HepG2 (cell line): Measurements from ENCODE around the gene MTCH1.

Experiments used
- CTCF ChIP-seq: sonication (generic); formaldehyde crosslinking; IDR thresholded peaks from 2 replicates; pipeline ENCODE4 v1.5.0; 2020; ENCODE audit warnings: mild to moderate bottlenecking, missing genetic modification reagents, moderate library complexity
- EZH2 ChIP-seq: conservative IDR thresholded peaks from 2 replicates; pipeline ENCODE4 v1.6.1; 2012; ENCODE audit warnings: mild to moderate bottlenecking, low read depth, low read length, moderate library complexity
- MTA3 ChIP-seq: sonication (generic); formaldehyde crosslinking; IDR thresholded peaks from 2 replicates; pipeline ENCODE4 v1.4.0; 2020; ENCODE audit warnings: missing genetic modification reagents
- NR3C1 ChIP-seq: sonication (generic); formaldehyde crosslinking; IDR thresholded peaks from 2 replicates; pipeline ENCODE4 v1.4.0; 2020; ENCODE audit warnings: missing genetic modification reagents
- PAX8 ChIP-seq: sonication (generic); formaldehyde crosslinking; IDR thresholded peaks from 2 replicates; pipeline ENCODE4 v1.8.0; 2022; ENCODE audit warnings: mild to moderate bottlenecking, missing genetic modification reagents, borderline replicate concordance
- PRDM4 ChIP-seq: sonication (generic); formaldehyde crosslinking; IDR thresholded peaks from 2 replicates; pipeline ENCODE4 v1.9.0; 2021; ENCODE audit warnings: missing genetic modification reagents, borderline replicate concordance
- SIN3A ChIP-seq: IDR thresholded peaks from 2 replicates; pipeline ENCODE4 v1.6.1; 2011; ENCODE audit warnings: low read depth, mild to moderate bottlenecking, control low read depth, low read length, borderline replicate concordance
- ZBTB21 ChIP-seq: sonication (generic); formaldehyde crosslinking; IDR thresholded peaks from 2 replicates; pipeline ENCODE4 v1.4.0; 2020; ENCODE audit warnings: missing genetic modification reagents

GRCh38 chr6:36946526-36946925 is 39.5 kb downstream of the MTCH1 start:
- TF ChIP-seq MTA3 = no peak
- TF ChIP-seq PRDM4 (CRISPR knock-in tag) = no peak
- TF ChIP-seq PAX8 (CRISPR knock-in tag) = no peak
- TF ChIP-seq CTCF = no peak
- TF ChIP-seq NR3C1 (CRISPR knock-in tag) = no peak
- TF ChIP-seq EZH2 = no peak
- TF ChIP-seq ZBTB21 (CRISPR knock-in tag) = no peak
- no peak for TF ChIP-seq SIN3A
